ENCODE data around the gene ZC3H12A.
A peak's percentile ranks its signal among the peaks of the same experiment; 100 is the strongest.

DNA sequence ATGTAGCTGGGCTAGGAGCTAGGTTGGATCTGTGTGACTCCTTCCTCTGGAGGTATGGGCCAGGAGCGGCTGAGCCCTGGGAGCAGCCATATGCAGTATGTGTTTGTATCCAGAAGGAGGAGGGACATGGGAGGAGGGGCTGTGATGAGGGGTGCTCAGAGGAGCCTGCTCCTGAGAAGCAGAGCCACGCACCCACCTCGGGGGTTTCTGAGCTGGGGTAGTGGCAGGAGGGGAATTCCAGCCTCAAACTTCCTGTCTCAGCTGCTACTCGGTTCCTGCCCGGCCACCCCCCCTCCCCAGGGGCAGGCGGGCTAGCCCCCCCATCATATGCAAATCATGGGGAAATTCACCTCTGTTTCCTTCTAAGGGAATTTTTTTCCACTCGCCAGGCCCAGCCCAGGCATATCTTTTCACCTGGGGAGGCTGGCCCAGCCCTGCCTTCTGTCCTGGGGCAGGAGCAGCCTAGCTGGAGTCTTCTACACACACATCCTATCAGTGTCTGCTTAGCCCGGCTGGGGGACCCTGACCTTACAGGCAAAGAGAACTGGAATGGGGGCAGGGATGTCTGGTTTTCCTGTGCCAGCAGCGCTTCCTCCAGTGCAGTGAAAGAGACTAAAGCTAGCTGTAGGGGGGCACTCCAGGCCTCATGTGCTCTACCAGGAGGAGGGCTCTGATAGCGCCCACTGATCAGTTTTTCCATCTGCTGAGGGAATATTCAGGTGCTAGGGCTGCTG is 3.0 kb downstream of the ZC3H12A start:
- TF ChIP-seq, protein P1, sequence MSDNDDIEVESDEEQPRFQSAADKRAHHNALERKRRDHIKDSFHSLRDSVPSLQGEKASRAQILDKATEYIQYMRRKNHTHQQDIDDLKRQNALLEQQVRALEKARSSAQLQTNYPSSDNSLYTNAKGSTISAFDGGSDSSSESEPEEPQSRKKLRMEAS (IDR thresholded peaks at IDR 0.05; ENCODE audit: low read depth, low read length): no peak
- TF ChIP-seq JUNB (IDR thresholded peaks at IDR 0.05) (no peak), EP300 (IDR thresholded peaks at IDR 0.05; ENCODE audit: borderline replicate concordance in 1 of 2, control insufficient read depth in 1 of 2, low read depth in 2 of 2, low read length in 2 of 2) (peak; percentile 32 to 39; a peak in 2 of 4 replicates)

All from GM12878 (cell line).